ENCODE results near the gene FAM131A.

The FAM131A gene

GRCh38 chr3:184339451-184340135, 2.2 kb downstream of the FAM131A start:
- DNase-seq: peak in 1 of 56 donors; percentile 27

- no peak for DNase-seq
Observed at GRCh38 chr3:184341925-184342324, 4.5 kb downstream of the FAM131A start.

GRCh38 chr3:184343200-184343876, 5.9 kb downstream of the FAM131A start:
- no peak for DNase-seq

GRCh38 chr3:184344579-184345316, 7.3 kb downstream of the FAM131A start:
- DNase-seq: peak in 3 of 56 donors; percentile 27 to 50 (median 35)

GRCh38 chr3:184345317-184346144, 8.1 kb downstream of the FAM131A start:
- peak in 54 of 56 donors; percentile 17 to 93 (median 80) for DNase-seq

GRCh38 chr3:184346480-184347190, 9.2 kb downstream of the FAM131A start:
- no peak for DNase-seq

GRCh38 chr3:184347321-184348056, 10.1 kb downstream of the FAM131A start:
- no peak for DNase-seq

- DNase-seq: no peak
Observed at GRCh38 chr3:184348057-184348382, 10.6 kb downstream of the FAM131A start.

GRCh38 chr3:184349563-184350470, 12.4 kb downstream of the FAM131A start:
- DNase-seq: peak in 11 of 56 donors; percentile 8 to 64 (median 27)

GRCh38 chr3:184350618-184351017, 13.2 kb downstream of the FAM131A start:
- no peak for DNase-seq

GRCh38 chr3:184351511-184352148, 14.2 kb downstream of the FAM131A start:
- peak in 1 of 56 donors; percentile 24 for DNase-seq

GRCh38 chr3:184352149-184352785, 14.9 kb downstream of the FAM131A start:
- DNase-seq: no peak

- DNase-seq: no peak
Observed at GRCh38 chr3:184352897-184353545, 15.6 kb downstream of the FAM131A start.

- DNase-seq: no peak
Observed at GRCh38 chr3:184353546-184353941, 16.1 kb downstream of the FAM131A start.

- peak in 22 of 56 donors; percentile 9 to 71 (median 30) for DNase-seq
Observed at GRCh38 chr3:184354121-184354728, 16.8 kb downstream of the FAM131A start.

- DNase-seq: no peak
Observed at GRCh38 chr3:184354754-184355153, 17.4 kb downstream of the FAM131A start.

Measured in amygdala (tissue), 56 donors.